GM11168 (cell line): Measurements from ENCODE around the gene EHF.

Source experiments
- in situ Hi-C: fragments of 300-500 bp; cut with MboI; formaldehyde crosslinking; loops from one replicate; pipeline ENCODE4 v1.12.0; 2022; ENCODE audit warnings: low sequenced_read_pairs; ENCODE audit not compliant: unreplicated experiment

The EHF gene

DNA sequence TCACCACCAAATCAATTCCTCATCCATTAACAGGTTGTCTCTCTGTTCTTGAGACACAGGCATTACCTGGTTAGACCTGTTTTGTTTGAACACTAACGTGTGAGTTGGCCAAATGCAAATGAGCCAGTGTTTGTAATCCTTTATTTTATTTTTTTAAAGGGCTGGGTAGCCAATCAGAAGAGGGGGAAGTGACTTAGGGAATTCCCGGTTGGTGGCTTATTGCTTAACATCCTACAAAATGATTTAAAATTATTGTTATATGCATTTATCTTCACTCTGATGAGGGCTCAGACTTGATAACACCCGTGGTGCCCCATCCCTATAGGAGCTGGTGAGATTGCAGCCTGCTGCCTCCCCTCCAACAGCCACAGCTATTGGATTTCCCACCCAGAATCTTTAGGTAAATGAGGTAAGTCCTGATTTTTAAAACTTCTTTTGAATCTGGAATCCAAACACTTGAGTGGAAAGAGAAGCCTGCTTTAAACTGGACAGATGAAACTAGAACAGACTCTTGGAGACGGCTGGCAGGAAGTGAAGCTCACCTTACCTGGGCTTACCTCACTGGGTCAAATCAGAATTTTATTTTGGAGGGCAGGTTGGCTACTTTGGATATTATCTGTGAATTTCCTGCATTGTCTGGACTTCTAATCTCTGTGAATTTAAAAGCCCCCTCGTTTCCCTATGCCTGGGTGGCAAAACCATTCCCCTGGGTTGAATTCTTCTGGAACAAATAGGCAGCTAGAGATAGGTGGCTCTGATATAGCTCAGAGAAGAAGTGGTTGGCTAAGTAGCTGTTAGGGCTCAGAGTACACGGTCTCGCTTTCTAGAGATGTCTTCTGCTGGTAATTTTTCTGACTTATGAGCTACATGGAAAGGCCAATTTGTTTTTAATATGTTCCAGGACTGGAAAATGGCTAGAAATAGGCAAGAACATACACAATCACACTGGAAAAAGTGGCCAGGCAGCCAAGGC, at the start of gene EHF:
Gene EHF (plus strand): TSS at position 274 of the 973 bp plus-strand sequence. CDS start 21,538 bp downstream, outside the sequence.
- in situ Hi-C loops: no loop called here

DNA sequence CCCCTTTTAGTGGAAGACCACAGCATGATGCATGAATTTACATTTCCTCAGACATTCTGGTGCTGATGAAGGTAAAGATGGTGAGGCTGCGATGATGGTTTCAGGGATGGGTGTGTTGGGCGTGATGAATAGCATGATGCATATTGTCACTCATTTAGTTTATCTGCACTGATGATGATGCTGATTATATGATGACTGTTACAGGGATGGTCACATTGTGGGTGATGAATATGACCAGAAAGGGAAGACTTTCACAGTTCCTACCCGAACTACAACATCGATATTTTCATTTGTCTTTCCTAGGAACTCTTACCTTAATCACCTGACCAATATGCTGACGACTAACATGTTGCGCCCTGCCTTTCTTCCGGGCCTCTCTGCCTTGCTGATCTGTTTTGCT, 47.4 kb upstream of the EHF start:
- in situ Hi-C loops: no loop called here

DNA sequence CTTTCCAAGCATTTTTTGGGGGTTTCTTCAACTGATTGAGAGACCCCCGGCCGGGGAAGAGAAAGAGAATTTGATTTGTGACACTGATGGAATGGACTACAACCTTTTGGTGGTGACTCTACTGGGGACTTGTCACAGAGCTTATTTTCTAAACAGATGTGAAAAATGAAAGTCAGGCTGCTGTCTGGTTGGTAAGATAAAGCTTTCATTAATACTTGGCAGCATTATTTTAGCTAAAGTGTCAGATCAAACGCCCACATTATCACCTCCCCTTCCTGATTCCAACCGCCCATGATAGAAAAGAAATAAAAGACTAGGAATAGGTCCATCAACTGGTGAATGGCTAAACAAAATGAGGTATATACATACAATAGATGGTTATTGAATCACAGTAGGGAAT, 45.6 kb upstream of the EHF start:
- in situ Hi-C loops: no loop called here

DNA sequence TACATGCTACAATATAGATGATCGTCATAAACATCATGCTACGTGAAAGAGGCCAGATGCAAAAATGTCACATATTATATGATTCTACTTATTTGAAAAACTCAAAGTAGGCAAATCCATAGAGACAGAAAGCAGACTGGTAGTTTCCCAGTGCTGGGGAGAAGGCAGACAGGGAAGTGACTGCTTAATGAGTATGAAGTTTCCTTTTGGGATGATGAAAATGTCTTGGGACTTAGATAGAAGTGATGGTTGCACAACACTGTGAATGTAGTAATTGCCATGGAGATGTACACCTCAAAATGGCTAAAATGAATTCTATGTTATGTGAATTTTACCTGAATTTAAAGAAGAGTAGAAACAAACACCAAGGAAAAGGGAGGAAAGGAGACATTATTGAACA, 45.2 kb upstream of the EHF start:
- in situ Hi-C loops: no loop called here

DNA sequence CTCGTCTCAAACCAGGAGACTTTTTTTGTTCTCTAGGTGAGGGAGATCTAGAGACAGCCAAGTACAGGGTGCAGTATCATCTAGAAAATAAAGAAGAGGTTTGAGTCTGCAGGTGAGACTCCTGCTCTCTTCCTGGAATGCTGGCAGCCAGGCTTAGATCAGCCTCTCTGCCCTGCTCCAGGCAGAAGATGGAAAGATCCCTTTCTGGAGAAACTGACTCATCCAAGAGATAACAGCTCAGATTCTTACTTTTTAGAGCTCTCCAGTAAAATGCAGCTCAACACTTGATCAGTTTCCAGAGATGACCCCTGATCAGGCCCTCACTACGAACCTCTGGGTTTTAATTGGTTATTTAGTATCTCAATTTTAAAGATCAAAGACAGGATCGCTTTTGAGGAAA, 44.6 kb upstream of the EHF start:
- in situ Hi-C loops: no loop called here

DNA sequence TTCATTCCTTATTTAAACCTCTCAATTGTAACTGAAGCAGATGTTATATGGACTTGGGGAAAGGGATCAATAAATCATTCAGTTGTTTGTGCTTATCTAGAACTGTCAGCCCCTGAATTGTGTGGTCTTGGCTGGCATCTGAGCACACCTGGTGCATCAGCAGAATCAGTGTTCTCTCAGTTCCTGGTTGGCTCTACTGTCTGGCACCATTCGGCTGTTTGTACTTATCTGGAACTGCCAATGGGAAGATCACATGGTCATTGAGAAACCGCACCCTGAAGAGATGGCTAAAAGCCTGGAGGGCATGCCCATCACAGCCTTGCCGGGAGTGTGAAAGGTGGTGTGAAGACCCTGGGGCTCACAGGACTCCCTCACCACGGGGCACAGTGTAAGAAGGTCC, 37.1 kb upstream of the EHF start:
- in situ Hi-C loops: loop anchor here (10.0 kb wide), 2 partner anchors 311 to 801 kb away; no protein-coding TSS in a partner anchor

DNA sequence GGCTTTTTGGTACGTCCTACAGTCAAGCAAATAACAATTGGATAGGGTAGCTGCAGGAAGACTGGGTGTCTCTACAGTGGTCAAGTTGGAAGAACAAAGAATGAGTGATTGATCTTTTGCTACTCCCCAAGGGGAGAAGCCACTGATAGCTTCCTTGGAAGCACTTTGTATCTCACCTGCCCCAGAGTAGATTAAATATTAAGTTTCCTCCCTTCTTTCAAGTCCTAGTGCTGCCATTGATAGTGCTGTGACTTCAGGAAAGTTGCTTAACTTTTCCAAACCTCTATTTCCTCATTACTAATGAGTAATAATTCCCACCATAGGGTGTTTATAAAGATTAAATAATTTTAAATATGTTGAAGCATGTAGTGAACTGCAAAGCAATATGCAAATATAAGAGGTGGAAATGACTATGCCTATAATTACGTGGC, 35.6 kb upstream of the EHF start:
- in situ Hi-C loops: loop anchor here (10.0 kb wide), 2 partner anchors 309 to 799 kb away; no protein-coding TSS in a partner anchor

DNA sequence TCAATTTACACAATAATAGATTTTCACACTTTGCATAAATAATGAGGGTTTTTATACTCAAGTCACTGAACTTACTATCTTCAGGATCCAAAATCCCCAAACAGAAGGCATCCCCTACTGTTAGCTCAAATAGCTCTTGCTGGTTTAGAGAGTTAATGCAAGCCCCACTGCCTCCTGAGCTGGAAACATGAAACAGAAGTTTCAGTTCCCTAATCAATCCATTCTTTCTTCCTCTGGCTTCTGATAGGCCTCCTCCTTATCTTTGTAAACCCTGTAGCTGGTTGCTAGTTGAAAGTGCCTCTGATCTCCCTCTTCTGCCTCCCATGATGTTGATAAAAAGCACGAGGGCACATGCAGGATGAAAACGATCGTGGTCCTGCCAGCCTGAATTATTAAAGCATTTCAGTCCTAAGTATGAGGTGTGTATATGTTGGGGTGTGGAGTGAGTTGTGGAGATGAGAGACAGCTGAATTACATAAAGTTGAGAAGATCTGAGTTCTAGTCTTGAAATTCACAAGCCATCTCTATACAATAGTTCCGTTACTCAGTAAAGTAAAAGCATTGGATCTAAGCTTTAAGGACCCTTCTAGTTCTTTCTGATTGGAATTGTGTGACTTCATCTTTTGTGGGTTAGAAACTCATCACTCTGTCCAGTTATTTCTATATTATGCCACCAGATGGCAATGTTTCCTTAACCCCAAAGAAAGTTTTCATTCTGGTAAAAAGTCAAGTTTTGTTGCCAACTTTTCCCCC, 35.0 kb upstream of the EHF start:
- in situ Hi-C loops: loop anchor here (10.0 kb wide), 2 partner anchors 309 to 799 kb away; no protein-coding TSS in a partner anchor

DNA sequence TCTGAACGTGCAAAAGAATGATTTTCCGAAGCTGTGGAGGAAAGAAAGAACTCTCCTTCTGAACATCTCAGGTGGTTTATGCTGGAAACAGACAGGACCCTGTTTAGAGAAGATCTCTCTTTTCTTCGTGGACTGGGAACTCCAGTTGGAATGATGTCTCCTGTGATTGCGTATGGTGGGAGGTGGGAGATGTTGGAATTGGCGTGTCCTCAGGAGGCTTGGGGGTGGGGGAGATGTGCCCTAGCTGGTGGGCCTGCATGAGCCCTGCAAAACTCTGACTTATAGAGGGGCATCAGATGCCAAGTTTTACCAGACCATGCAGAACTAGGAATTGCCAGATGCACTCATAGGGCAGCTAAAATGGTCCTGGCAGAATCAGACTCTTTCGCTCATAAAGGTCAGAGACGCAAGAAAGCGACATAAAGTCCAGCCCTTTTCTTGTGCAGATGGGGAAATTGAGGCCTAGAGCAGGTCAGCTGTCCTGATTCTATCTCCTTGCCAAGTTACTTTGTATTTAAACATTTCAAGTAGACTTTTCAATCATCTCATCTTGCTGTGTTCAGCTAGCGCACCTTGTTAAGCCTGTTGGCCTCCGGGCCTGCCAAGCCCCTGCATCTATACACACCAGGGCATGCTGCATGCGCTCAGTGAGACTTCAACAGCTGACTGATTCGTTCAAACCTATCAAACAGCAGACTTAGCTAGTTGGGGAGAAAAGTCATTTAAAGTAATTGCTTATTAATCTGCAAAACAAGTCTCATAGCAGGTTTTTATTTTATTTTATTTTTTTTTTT, 34.2 kb upstream of the EHF start:
- in situ Hi-C loops: loop anchor here (10.0 kb wide), 2 partner anchors 308 to 798 kb away; no protein-coding TSS in a partner anchor

DNA sequence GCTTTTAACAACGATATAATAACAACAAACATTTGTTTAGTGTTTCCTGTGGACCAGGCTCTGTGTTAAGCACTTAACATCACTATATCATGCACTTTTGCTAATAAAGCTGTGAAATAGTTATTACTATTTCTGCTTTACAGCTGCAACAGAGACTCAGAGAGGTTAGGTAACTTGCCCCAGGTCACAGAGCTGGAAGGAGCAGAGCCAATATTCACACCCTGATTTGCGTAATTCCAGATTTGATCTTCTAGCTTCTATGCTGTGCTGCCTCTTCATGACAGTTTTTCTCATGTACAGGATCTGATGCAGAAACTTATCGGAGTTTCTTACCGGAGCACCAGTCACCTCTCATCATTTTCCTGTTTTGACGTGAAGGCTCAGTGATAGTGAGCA, 33.6 kb upstream of the EHF start:
- in situ Hi-C loops: loop anchor here (10.0 kb wide), 2 partner anchors 308 to 798 kb away; no protein-coding TSS in a partner anchor

DNA sequence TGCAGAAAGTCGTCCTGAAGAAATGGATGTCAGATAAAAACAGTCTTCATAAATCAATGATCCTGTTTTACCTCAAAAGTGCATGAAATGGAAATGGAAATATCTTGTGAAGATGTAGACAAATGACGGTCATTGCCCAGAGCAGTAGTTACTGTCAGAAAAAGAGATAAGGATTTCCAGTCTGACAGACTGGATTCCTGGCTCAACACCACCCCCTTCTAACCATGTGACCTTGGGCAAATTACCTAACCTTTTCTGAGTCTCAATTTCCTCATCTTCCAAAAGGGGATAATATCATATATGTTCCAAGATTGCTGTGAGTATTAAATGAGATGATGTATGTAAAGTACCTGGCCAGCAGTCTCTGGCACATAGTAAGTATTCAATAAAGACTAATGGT, 32.9 kb upstream of the EHF start:
- in situ Hi-C loops: loop anchor here (10.0 kb wide), 2 partner anchors 307 to 797 kb away; no protein-coding TSS in a partner anchor

DNA sequence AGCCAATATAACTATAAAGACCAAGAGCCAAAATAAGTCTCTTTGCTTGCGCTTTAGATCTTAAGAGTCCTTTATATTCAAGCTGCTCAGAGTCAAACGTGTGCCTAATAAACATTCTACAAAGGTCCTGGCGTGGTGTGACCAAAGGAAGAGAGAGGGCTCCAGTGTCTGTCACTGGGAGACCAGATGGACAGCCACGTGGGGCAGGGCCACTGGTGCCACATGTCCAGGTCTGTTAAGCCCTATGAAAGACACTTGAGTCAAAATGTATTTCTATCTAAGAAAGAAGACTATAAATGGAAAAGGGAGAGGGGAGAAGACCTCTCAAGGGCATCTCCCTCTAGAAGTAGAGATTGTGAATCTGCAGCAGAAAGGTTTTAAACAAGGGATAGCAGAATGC, 32.2 kb upstream of the EHF start:
- in situ Hi-C loops: loop anchor here (10.0 kb wide), 2 partner anchors 306 to 796 kb away; no protein-coding TSS in a partner anchor

DNA sequence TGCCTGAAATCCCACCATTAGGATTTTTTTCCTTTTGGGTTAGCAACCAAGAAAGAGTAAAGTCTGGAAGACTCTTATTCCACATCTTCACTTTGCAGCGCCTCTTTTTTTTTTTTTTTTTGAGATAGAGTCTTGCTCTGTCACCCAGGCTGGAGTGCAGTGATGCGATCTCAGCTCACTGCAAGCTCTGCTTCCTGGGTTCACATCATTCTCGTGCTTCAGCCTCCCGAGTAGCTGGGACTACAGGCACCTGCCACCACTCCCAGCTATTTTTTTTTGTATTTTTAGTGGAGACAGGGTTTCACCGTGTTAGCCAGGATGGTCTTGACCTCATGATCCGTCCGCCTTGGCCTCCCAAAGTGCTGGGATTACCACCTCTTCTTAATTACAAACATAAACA, 31.7 kb upstream of the EHF start:
- in situ Hi-C loops: loop anchor here (10.0 kb wide), 2 partner anchors 306 to 796 kb away; no protein-coding TSS in a partner anchor

DNA sequence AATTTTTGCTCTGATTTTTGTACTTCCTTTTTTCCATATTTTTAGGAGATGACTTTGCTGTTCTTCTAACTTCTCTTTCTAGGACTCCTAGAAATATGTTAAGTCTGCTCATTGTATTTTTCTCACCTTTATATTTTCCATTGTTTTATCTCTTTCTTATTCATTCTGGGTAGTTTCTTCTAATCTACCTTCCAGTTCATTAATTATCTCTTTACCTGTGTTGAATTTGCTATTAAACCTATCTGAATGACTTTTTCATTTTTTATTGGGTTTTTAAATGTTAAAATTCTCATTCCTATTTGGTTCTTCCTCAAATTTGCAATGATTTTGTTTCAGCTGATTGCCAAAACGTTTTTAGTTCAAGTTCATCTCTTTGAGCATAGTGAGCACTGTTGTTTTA, 27.8 kb upstream of the EHF start:
- in situ Hi-C loops: no loop called here

DNA sequence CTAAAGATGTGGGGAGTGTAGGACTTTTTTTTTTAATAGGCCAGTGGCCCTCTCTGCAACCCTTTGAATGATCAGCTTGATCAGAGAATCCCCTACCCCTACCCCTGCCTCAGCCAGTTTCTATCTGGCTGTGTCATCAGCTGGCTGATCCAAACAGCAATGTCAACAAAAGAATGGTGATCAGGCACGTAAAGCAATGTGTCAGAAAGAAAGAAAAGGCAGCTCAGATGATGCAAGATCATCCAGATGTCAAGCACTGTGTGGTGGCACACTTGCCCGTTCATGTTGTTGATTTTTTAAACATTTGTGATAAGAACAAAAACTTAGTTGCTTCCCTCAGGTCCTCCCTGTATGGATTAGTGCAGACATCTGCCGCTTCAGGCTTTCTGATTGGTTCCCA, 26.3 kb upstream of the EHF start:
- in situ Hi-C loops: no loop called here

DNA sequence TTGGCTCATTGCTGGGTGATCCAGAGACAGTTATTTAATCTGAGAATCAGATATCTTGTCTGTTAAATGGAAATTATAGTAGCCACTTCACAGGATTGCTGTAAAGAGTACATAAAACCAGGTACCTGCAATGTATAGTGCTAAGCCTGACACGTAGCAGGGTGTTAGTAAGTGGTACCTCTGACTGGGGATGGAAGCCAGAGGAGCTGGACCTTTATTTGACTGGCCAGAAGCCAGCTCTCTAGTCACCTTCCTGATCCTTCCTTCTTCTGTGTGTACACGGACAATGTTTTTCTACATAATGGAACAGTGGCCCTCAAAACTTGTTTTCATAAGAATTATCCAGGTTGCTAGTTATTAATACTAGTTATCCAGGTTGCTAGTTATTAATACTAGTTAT, 25.5 kb upstream of the EHF start:
- in situ Hi-C loops: no loop called here

DNA sequence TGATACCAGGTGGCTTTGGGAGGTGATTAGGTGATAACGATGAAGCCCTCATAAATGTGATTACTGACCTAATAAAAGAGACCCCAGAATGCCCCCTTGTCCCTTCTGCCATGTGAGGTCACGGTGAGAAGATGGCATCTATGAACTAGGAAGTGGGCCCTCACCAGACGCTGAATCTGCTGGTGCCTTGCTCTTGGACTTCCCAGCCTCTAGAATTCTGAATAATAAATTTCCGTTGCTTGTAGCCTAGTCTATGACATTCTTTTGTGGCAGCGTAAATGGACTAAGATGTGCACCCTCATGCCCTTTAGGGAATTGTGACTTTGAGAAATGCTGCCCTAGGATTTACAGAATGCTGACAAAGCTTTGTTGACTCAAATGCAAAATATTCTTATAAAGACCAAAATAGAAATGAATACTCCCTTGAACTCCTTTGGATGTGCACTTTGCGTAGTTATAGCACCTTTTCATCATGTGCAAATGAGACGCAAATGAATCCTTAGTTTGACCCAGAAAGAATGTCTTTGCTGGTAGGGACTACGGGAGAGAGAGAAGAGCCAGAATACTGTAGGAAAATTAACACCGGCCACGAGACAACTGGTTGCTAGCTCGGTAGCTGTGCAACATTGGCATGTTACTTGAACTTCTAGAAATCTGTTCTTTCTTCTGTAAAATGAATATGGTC, 24.8 kb upstream of the EHF start:
- in situ Hi-C loops: no loop called here

DNA sequence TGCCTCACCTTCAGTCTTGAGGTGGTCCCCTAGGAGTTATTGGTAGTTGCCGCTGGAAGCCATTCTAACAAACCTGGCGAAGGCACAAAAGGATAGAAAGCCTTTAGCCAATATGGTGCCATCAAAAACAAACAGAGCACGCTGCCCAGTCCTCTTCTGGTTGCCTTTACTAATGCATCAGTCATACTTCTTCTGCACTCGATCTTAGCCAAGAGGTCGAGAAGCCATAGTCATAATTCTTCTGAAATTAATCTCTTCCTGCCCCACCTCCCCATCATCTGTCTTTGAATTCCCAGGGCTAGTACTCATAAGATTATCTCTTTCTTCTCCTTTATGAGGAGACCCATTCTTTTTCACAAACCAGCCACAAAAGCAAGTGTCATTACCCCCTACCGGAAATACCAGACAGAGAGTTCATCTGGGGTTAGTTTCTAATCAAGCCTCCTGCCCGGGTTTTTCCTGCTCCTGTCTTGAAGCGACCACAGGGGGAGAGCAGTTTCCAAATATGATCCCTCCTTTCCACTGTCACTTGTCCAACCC, 21.4 kb upstream of the EHF start:
- in situ Hi-C loops: no loop called here
